ENCODE results near the gene TMEM178B. TPM values are rescaled to one million over a fixed set of nuclear protein-coding genes. Genes with fewer than 3 reads are reported as not detected.

Gene TMEM178B
- total RNA-seq, 3 donors from 2014 or later (not counting 1 experiment from before 2014, with no cell fraction given) = not detected

DNA sequence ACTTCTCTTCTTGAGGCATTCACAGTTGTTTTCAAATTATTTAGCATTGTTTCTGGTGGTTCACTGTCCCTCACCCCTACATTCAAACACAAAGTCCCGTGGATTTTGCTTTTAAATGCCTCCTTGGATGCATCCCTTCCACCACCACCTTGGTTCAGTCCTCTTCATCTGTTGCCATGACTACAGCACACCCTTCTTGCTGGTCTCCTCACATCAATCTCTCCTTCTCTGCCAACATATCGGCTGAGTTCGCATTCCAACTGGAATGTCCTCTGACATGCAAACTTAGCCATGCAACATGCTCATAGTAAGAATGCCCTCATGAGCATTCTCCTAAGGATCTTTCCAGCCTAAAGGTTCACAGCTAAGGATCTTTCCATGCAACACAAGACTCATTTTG, 279.1 kb downstream of the TMEM178B start:
- Histone ChIP-seq H3K9me3 (ENCODE audit: control insufficient read depth, insufficient read depth, low read length) (no peaks in the 10 kb centered on the region), H3K4me1 (ENCODE audit: control insufficient read depth, insufficient read depth, low read length) (no peaks in the 10 kb centered on the region), H3K27ac (ENCODE audit: low read length) (no peak overlapping the region), H3K4me3 (ENCODE audit: low read length) (no peak overlapping the region), H3K27me3 (ENCODE audit: control insufficient read depth, insufficient read depth, low read length) (no peaks in the 10 kb centered on the region), H3K36me3 (ENCODE audit: control insufficient read depth, insufficient read depth, low read length) (no peaks in the 10 kb centered on the region)
- TF ChIP-seq, protein P1, sequence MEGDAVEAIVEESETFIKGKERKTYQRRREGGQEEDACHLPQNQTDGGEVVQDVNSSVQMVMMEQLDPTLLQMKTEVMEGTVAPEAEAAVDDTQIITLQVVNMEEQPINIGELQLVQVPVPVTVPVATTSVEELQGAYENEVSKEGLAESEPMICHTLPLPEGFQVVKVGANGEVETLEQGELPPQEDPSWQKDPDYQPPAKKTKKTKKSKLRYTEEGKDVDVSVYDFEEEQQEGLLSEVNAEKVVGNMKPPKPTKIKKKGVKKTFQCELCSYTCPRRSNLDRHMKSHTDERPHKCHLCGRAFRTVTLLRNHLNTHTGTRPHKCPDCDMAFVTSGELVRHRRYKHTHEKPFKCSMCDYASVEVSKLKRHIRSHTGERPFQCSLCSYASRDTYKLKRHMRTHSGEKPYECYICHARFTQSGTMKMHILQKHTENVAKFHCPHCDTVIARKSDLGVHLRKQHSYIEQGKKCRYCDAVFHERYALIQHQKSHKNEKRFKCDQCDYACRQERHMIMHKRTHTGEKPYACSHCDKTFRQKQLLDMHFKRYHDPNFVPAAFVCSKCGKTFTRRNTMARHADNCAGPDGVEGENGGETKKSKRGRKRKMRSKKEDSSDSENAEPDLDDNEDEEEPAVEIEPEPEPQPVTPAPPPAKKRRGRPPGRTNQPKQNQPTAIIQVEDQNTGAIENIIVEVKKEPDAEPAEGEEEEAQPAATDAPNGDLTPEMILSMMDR (IDR thresholded peaks at IDR 0.05) = no peak
- Mint-ChIP-seq H3K9me3 (no peaks in the 10 kb centered on the region), H3K36me3 (no peaks in the 10 kb centered on the region), H3K27ac (no peak overlapping the region), H3K27me3 (ENCODE audit: low read depth in 2 of 2) (peaks cover 17 to 22% of the 10 kb centered on the region in 2 donors), H3K4me1 (peaks cover 6 to 9% of the 10 kb centered on the region in 2 donors), H3K4me3 (no peak overlapping the region)
- no peak for DNase-seq
- 91% methylated on average over 3 of the region's 3 CpGs for WGBS (ENCODE audit: insufficient coverage)
- intact Hi-C loops (cut with micrococcal nuclease) = no loop called here
- ATAC-seq = no peak

DNA sequence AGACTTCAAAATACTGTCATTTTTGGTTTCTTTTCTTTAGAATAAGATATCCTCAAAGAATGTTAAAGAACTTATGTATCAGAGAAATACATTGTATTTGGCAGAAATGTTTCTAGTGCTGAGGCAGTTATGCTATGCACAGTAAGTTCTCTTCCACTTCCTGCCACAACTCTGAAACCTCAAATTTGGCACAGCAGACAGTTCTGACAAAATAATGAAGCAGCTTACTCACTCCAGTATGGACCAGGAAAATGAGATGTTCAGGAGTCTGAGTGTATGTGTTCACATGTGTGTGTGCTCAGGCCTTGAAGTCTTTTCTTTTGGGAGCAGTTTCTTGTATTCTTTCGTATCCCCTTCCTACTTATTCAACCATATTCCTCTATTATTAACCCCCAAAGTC, 280.4 kb downstream of the TMEM178B start:
- Histone ChIP-seq H3K4me3 (ENCODE audit: low read length) (no peak overlapping the region), H3K27me3 (ENCODE audit: control insufficient read depth, insufficient read depth, low read length) (no peaks in the 10 kb centered on the region), H3K4me1 (ENCODE audit: control insufficient read depth, insufficient read depth, low read length) (no peaks in the 10 kb centered on the region), H3K27ac (ENCODE audit: low read length) (no peak overlapping the region), H3K9me3 (ENCODE audit: control insufficient read depth, insufficient read depth, low read length) (no peaks in the 10 kb centered on the region), H3K36me3 (ENCODE audit: control insufficient read depth, insufficient read depth, low read length) (no peaks in the 10 kb centered on the region)
- 21% methylated on average over 1 of the region's 1 CpG for WGBS (ENCODE audit: insufficient coverage)
- Mint-ChIP-seq H3K9me3 (no peaks in the 10 kb centered on the region), H3K4me3 (no peak overlapping the region), H3K27ac (no peak overlapping the region), H3K27me3 (ENCODE audit: low read depth in 2 of 2) (peaks cover 14 to 15% of the 10 kb centered on the region in 2 donors), H3K36me3 (no peaks in the 10 kb centered on the region), H3K4me1 (peaks cover 6 to 9% of the 10 kb centered on the region in 2 donors)
- ATAC-seq = peak in 1 of 3 donors; percentile 37
- TF ChIP-seq, protein P1 (IDR thresholded peaks at IDR 0.05) = no peak
- intact Hi-C loops (cut with micrococcal nuclease) = no loop called here
- no peak for DNase-seq

DNA sequence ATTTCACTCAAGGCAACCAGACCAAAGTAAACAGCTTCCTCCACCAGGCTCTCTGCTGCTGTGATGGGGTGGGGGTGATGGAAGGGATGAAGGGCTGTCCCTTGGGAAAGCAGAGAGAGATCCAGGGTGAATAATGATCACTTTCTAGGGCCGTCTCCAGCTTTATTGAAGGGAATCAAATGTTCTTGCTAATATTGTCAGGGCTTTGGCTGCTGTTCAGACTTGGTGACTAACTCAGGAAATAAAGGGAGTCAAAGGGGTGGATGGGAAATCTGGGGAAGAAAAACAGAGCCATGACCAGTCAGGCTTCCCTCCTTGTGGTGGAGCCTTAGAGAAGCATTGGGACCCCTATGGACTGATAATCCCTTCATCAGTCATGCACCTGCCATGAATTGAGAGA, 281.2 kb downstream of the TMEM178B start:
- H3K27ac ChIP-seq (ENCODE audit: low read length) = no peak overlapping the region
- ATAC-seq = no peak
- no peak for DNase-seq
- Mint-ChIP-seq H3K4me3 (no peak overlapping the region), H3K4me1 (peaks cover 6 to 9% of the 10 kb centered on the region in 2 donors), H3K36me3 (no peaks in the 10 kb centered on the region), H3K27me3 (ENCODE audit: low read depth in 2 of 2) (peaks cover 13 to 14% of the 10 kb centered on the region in 2 donors), H3K9me3 (no peaks in the 10 kb centered on the region), H3K27ac (no peak overlapping the region)
- intact Hi-C loops (cut with micrococcal nuclease) = no loop called here
- TF ChIP-seq, protein P1 (IDR thresholded peaks at IDR 0.05) = no peak
- H3K27me3 ChIP-seq (ENCODE audit: control insufficient read depth, insufficient read depth, low read length) = no peaks in the 10 kb centered on the region
- no peaks in the 10 kb centered on the region for H3K36me3 ChIP-seq (ENCODE audit: control insufficient read depth, insufficient read depth, low read length)
- WGBS (ENCODE audit: insufficient coverage) = 41% methylated on average over 1 of the region's 1 CpG
- no peaks in the 10 kb centered on the region for H3K9me3 ChIP-seq (ENCODE audit: control insufficient read depth, insufficient read depth, low read length)
- no peak overlapping the region for H3K4me3 ChIP-seq (ENCODE audit: low read length)
- no peaks in the 10 kb centered on the region for H3K4me1 ChIP-seq (ENCODE audit: control insufficient read depth, insufficient read depth, low read length)

DNA sequence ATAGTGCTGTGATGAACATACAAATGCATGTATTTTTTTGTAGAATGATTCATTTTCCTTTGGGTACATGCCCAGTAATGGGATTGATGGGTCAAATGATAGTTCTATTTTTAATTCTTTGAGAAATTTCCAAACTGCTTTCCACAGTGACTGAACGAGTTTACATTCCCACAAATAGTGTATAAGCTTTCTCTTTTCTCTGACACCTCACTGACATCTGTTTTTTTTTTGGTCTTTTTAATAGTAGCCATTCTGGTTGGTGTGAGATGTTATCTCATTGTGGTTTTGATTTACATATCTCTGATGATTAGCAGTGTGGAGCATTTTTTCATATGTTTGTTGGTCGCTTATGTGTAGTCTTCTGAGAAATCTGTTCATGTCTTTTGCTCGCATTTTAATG, 282.3 kb downstream of the TMEM178B start:
- H3K36me3 ChIP-seq (ENCODE audit: control insufficient read depth, insufficient read depth, low read length) = no peaks in the 10 kb centered on the region
- H3K9me3 ChIP-seq (ENCODE audit: control insufficient read depth, insufficient read depth, low read length) = no peaks in the 10 kb centered on the region
- Mint-ChIP-seq H3K27me3 (ENCODE audit: low read depth in 2 of 2) (peaks cover 13 to 14% of the 10 kb centered on the region in 2 donors), H3K4me3 (no peak overlapping the region), H3K27ac (no peak overlapping the region), H3K36me3 (no peaks in the 10 kb centered on the region), H3K4me1 (peaks cover 6 to 9% of the 10 kb centered on the region in 2 donors), H3K9me3 (no peaks in the 10 kb centered on the region)
- no peaks in the 10 kb centered on the region for H3K27me3 ChIP-seq (ENCODE audit: control insufficient read depth, insufficient read depth, low read length)
- DNase-seq = no peak
- H3K4me1 ChIP-seq (ENCODE audit: control insufficient read depth, insufficient read depth, low read length) = no peaks in the 10 kb centered on the region
- WGBS (ENCODE audit: insufficient coverage) = 52% methylated on average over 2 of the region's 3 CpGs
- TF ChIP-seq, protein P1 (IDR thresholded peaks at IDR 0.05) = no peak
- no peak for ATAC-seq
- H3K27ac ChIP-seq (ENCODE audit: low read length) = no peak overlapping the region
- intact Hi-C loops (cut with micrococcal nuclease) = no loop called here
- no peak overlapping the region for H3K4me3 ChIP-seq (ENCODE audit: low read length)

All from natural killer cell (primary cell).